OCI-LY7 (cell line): ENCODE results near the gene FRMPD1. TPM values are rescaled to one million over a fixed set of nuclear protein-coding genes. Genes with fewer than 3 reads are reported as not detected.

ENCODE experiments used
- BruUV-seq: library from RNA; stranded (reverse); fragments of 400-500 nt; replicated peaks from 2 replicates; lab custom pipeline; 2021; lab: Mats Ljungman, UMichigan
- CTCF ChIA-PET: fragments of 300-600 bp; sonication (Branson Sonifier 250); formaldehyde crosslinking; loops from one replicate; lab custom pipeline; 2022; ENCODE audit warnings: antibody characterized with exemption; ENCODE audit not compliant: unreplicated experiment; lab: Charles Lee
- POLR2A ChIA-PET: fragments of 300-600 bp; sonication (Branson Sonifier 250); formaldehyde crosslinking; loops from one replicate; lab custom pipeline; 2022; ENCODE audit warnings: antibody characterized with exemption; lab: Charles Lee
- DNase-seq: peaks from one replicate; pipeline ENCODE4 v3.0.0-alpha.2; 2015; ENCODE audit warnings: low spot score
- H2AFZ ChIP-seq: fragments of 200-600 bp; sonication (generic), shearing (Covaris generic); 2 replicates; pipeline ENCODE4 v1.6.1; 2014; ENCODE audit warnings: mild to moderate bottlenecking, antibody characterized with exemption, low read length, moderate library complexity
- H3K27ac ChIP-seq: fragments of 200-600 bp; sonication (generic); 2 replicates; pipeline ENCODE4 v1.5.1; 2014; ENCODE audit warnings: mixed run types, low read depth, mild to moderate bottlenecking, moderate library complexity, low read length, inconsistent platforms; ENCODE audit not compliant: poor library complexity, severe bottlenecking
- H3K36me3 ChIP-seq: fragments of 200-600 bp; sonication (generic); 2 replicates; pipeline ENCODE4 v1.6.1; 2014; ENCODE audit warnings: mild to moderate bottlenecking, antibody characterized with exemption, low read length, moderate library complexity, mixed read lengths; ENCODE audit not compliant: insufficient read depth
- H3K4me1 ChIP-seq: fragments of 200-600 bp; sonication (generic); 2 replicates; pipeline ENCODE4 v1.5.1; 2014; ENCODE audit warnings: mild to moderate bottlenecking, low read length; ENCODE audit not compliant: insufficient read depth, poor library complexity, severe bottlenecking
- H3K4me2 ChIP-seq: fragments of 200-600 bp; sonication (generic); 2 replicates; pipeline ENCODE4 v1.6.1; 2014; ENCODE audit warnings: mild to moderate bottlenecking, low read length
- H3K4me3 ChIP-seq: fragments of 200-600 bp; sonication (generic); 2 replicates; pipeline ENCODE4 v1.5.1; 2014; ENCODE audit warnings: mild to moderate bottlenecking, low read depth, low read length; ENCODE audit not compliant: poor library complexity, severe bottlenecking
- H3K79me2 ChIP-seq: fragments of 200-600 bp; sonication (generic); 2 replicates; pipeline ENCODE4 v1.6.1; 2016; ENCODE audit warnings: low read depth, mild to moderate bottlenecking, low read length, moderate library complexity, mixed read lengths; ENCODE audit not compliant: insufficient read depth
- H3K9me2 ChIP-seq: fragments of 200-600 bp; sonication (generic); 2 replicates; pipeline ENCODE4 v1.6.1; 2016; ENCODE audit warnings: mild to moderate bottlenecking, low read length, mixed read lengths; ENCODE audit not compliant: insufficient read depth
- H3K9me3 ChIP-seq: fragments of 200-600 bp; sonication (generic); 2 replicates; pipeline ENCODE4 v1.6.1; 2014; ENCODE audit warnings: mild to moderate bottlenecking, mixed run types, low read length, mixed read lengths
- H4K20me1 ChIP-seq: fragments of 200-600 bp; sonication (generic); 2 replicates; pipeline ENCODE4 v1.6.1; 2014; ENCODE audit warnings: mild to moderate bottlenecking, antibody characterized with exemption, low read length, moderate library complexity, mixed read lengths; ENCODE audit not compliant: insufficient read depth
- CTCF ChIP-seq: fragments of 200-600 bp; sonication (generic); conservative IDR thresholded peaks from 2 replicates; pipeline ENCODE4 v1.5.1; 2014; ENCODE audit warnings: mild to moderate bottlenecking, antibody characterized with exemption, low read length, moderate library complexity, mixed read lengths
- EZH2phosphoT487 ChIP-seq: fragments of 200-600 bp; sonication (generic); IDR thresholded peaks from 2 replicates; pipeline ENCODE4 v1.6.1; 2018; ENCODE audit warnings: low read depth, borderline replicate concordance, mild to moderate bottlenecking, mixed run types, antibody characterized with exemption, low read length, moderate library complexity, mixed read lengths
- intact Hi-C: fragments of 100-400 bp; cut with micrococcal nuclease; formaldehyde crosslinking; loops from one replicate; pipeline ENCODE4 v1.10.0; 2022; ENCODE audit not compliant: unreplicated experiment
- total RNA-seq, 2 experiments: library from RNA; depleted of rRNA in 1 of 2; stranded (reverse); fragments of >200 nt in 1 of 2; shearing (Covaris generic) in 1 of 2; gene quantifications; 2 replicates each; pipeline ENCODE4 v1.2.3, GENCODE V29; 2014 to 2022

The FRMPD1 gene
- total RNA-seq, 2 experiments from 2014 or later, result not detected

GRCh38 chr9:37604296-37604695, 46.5 kb upstream of the FRMPD1 start:
- TF ChIP-seq EZH2phosphoT487, result no peak
- no peak for TF ChIP-seq CTCF
- CTCF ChIA-PET, result no interaction called here
- POLR2A ChIA-PET, result no interaction called here

GRCh38 chr9:37608250-37608649, 42.5 kb upstream of the FRMPD1 start:
- no peak for DNase-seq
- CTCF ChIA-PET, result interaction anchor here (0.6 kb wide), 1 partner anchor 1509 kb away, joined by 3 read pairs; no protein-coding TSS in a partner anchor
- H3K36me3 ChIP-seq, result no peaks in the 10 kb centered on the region
- POLR2A ChIA-PET, result interaction anchor here (0.6 to 1.0 kb wide), 4 partner anchors 11 to 144 kb away, joined by 3 to 5 read pairs (median 3); no protein-coding TSS in a partner anchor
- H3K27ac ChIP-seq, result no peak overlapping the region
- no peaks in the 10 kb centered on the region for H3K4me1 ChIP-seq
- no peak overlapping the region for H3K4me3 ChIP-seq
- TF ChIP-seq EZH2phosphoT487 (no peak), CTCF (no peak)
- no peak overlapping the region for H2AFZ ChIP-seq
- no peaks in the 10 kb centered on the region for H4K20me1 ChIP-seq
- no peaks in the 10 kb centered on the region for H3K9me2 ChIP-seq
- H3K9me3 ChIP-seq, result no peaks in the 10 kb centered on the region
- no peak overlapping the region for H3K4me2 ChIP-seq
- no TSS peak for BruUV-seq
- no peaks in the 10 kb centered on the region for H3K79me2 ChIP-seq
- intact Hi-C loops, result no loop called here

More at GRCh38 chr9:37604296-37604695, 46.5 kb upstream of the FRMPD1 start:
- Histone ChIP-seq H3K4me2 (no peak overlapping the region), H3K9me2 (no peaks in the 10 kb centered on the region), H4K20me1 (no peaks in the 10 kb centered on the region), H3K9me3 (no peaks in the 10 kb centered on the region), H3K4me1 (no peaks in the 10 kb centered on the region), H3K79me2 (no peaks in the 10 kb centered on the region), H3K27ac (no peak overlapping the region), H3K36me3 (no peaks in the 10 kb centered on the region), H3K4me3 (no peak overlapping the region), H2AFZ (no peak overlapping the region)
- intact Hi-C loops, result no loop called here
- DNase-seq, result no peak
- no TSS peak for BruUV-seq

- no peaks in the 10 kb centered on the region for H3K4me1 ChIP-seq
- POLR2A ChIA-PET, result no interaction called here
- CTCF ChIA-PET, result no interaction called here
- no peaks in the 10 kb centered on the region for H3K9me2 ChIP-seq
- no peaks in the 10 kb centered on the region for H3K9me3 ChIP-seq
- no peak overlapping the region for H3K27ac ChIP-seq
- no peaks in the 10 kb centered on the region for H4K20me1 ChIP-seq
- no peak for DNase-seq
- intact Hi-C loops, result no loop called here
- H3K36me3 ChIP-seq, result no peaks in the 10 kb centered on the region
- no peak overlapping the region for H3K4me3 ChIP-seq
- BruUV-seq, result no TSS peak
- no peak overlapping the region for H2AFZ ChIP-seq
- no peak overlapping the region for H3K4me2 ChIP-seq
- H3K79me2 ChIP-seq, result no peaks in the 10 kb centered on the region
- TF ChIP-seq EZH2phosphoT487 (no peak), CTCF (no peak)
Measured at GRCh38 chr9:37609735-37610397, 40.9 kb upstream of the FRMPD1 start.
